Measurements from ENCODE around the gene FBXO38.
A peak's percentile ranks its signal among the peaks of the same experiment; 100 is the strongest.

Gene FBXO38

GRCh38 chr5:148383564-148384379 lies at the start of gene FBXO38:
Gene FBXO38, plus strand, starts transcription at chr5:148383958. Its CDS starts 10,819 bp downstream, at chr5:148394777.
- peak; percentile 82 for DNase-seq (ENCODE audit: low read depth)

- no peak for DNase-seq (ENCODE audit: low read depth)
These were observed 48.5 kb upstream of the FBXO38 start, which contains the start of gene SPINK9 for GRCh38 chr5:148335259-148335658. Gene SPINK9, plus strand, starts transcription at chr5:148335559. Its CDS starts 55 bp downstream, at chr5:148335614.

GRCh38 chr5:148336704-148337435 lies 46.9 kb upstream of the FBXO38 start:
- DNase-seq (ENCODE audit: low read depth): no peak

GRCh38 chr5:148342371-148343045 lies 41.2 kb upstream of the FBXO38 start:
- no peak for DNase-seq (ENCODE audit: low read depth)

GRCh38 chr5:148343046-148343407 lies 40.7 kb upstream of the FBXO38 start:
- no peak for DNase-seq (ENCODE audit: low read depth)

GRCh38 chr5:148343603-148344487 lies 39.9 kb upstream of the FBXO38 start:
- peak; percentile 17 for DNase-seq (ENCODE audit: low read depth)

- no peak for DNase-seq (ENCODE audit: low read depth)
These were observed 36.1 kb upstream of the FBXO38 start for GRCh38 chr5:148347706-148348105.

- DNase-seq (ENCODE audit: low read depth): no peak
These were observed 31.1 kb upstream of the FBXO38 start for GRCh38 chr5:148352696-148353095.

GRCh38 chr5:148353634-148354033 lies 30.1 kb upstream of the FBXO38 start:
- no peak for DNase-seq (ENCODE audit: low read depth)

GRCh38 chr5:148364343-148364742 lies 19.4 kb upstream of the FBXO38 start:
- no peak for DNase-seq (ENCODE audit: low read depth)

- DNase-seq (ENCODE audit: low read depth): no peak
These were observed 15.5 kb upstream of the FBXO38 start for GRCh38 chr5:148368299-148368698.

- no peak for DNase-seq (ENCODE audit: low read depth)
These were observed 11.5 kb upstream of the FBXO38 start for GRCh38 chr5:148372166-148372725.

GRCh38 chr5:148372893-148373292 lies 10.9 kb upstream of the FBXO38 start:
- DNase-seq (ENCODE audit: low read depth): no peak

GRCh38 chr5:148374690-148375360 lies 8.9 kb upstream of the FBXO38 start:
- peak; percentile 20 for DNase-seq (ENCODE audit: low read depth)

GRCh38 chr5:148376198-148376597 lies 7.6 kb upstream of the FBXO38 start:
- DNase-seq (ENCODE audit: low read depth): no peak

- DNase-seq (ENCODE audit: low read depth): no peak
These were observed 5.1 kb upstream of the FBXO38 start for GRCh38 chr5:148378670-148379069.

- no peak for DNase-seq (ENCODE audit: low read depth)
These were observed 4.4 kb upstream of the FBXO38 start for GRCh38 chr5:148379340-148379739.

GRCh38 chr5:148381906-148382305 lies 1.9 kb upstream of the FBXO38 start:
- DNase-seq (ENCODE audit: low read depth): no peak

GRCh38 chr5:148382961-148383360 lies 797 bp upstream of the FBXO38 start:
- DNase-seq (ENCODE audit: low read depth): no peak

GRCh38 chr5:148384380-148384737 lies 601 bp downstream of the FBXO38 start:
- DNase-seq (ENCODE audit: low read depth): no peak

GRCh38 chr5:148385094-148385493 lies 1.3 kb downstream of the FBXO38 start:
- DNase-seq (ENCODE audit: low read depth): no peak

Data from CMK (cell line).